Aorta (tissue), 5 donors: ENCODE data around the gene CLIC4. TPM values are rescaled to one million over a fixed set of nuclear protein-coding genes. Genes with fewer than 3 reads are reported as not detected.
A peak's percentile ranks its signal among the peaks of the same experiment; 100 is the strongest.

ENCODE experiments used
- ATAC-seq: fragments of 200-7000 bp; cut with Tn5 transposase; one replicate; pipeline ENCODE4 v1.9.1; 2022; ENCODE audit warnings: moderate library complexity; ENCODE audit not compliant: low FRiP score
- DNase-seq, 2 donors: peaks; one replicate each; pipeline ENCODE4 v3.0.0-alpha.2; 2020
- H3K27ac ChIP-seq, 2 donors: one replicate each; pipeline ENCODE4 v1.5.1; 2013; ENCODE audit warnings: low read length in 2 of 2, mild to moderate bottlenecking in 2 of 2, moderate library complexity in 2 of 2, control low read depth in 1 of 2, inconsistent platforms in 1 of 2, low read depth in 1 of 2
- H3K27me3 ChIP-seq, 2 donors: one replicate each; pipeline ENCODE4 v1.6.1; 2013; ENCODE audit warnings: control low read depth in 1 of 2, low read length in 1 of 2, mild to moderate bottlenecking in 1 of 2, moderate library complexity in 1 of 2; ENCODE audit not compliant: insufficient read depth in 2 of 2, control insufficient read depth in 1 of 2
- H3K36me3 ChIP-seq, 2 donors: one replicate each; pipeline ENCODE4 v1.6.1; 2013; ENCODE audit warnings: control low read depth in 1 of 2, low read length in 1 of 2, mild to moderate bottlenecking in 1 of 2; ENCODE audit not compliant: insufficient read depth in 2 of 2, control insufficient read depth in 1 of 2
- H3K4me1 ChIP-seq, 2 donors: one replicate each; pipeline ENCODE4 v1.6.1; 2013; ENCODE audit warnings: low read length in 2 of 2, control low read depth in 1 of 2, mild to moderate bottlenecking in 1 of 2, moderate library complexity in 1 of 2; ENCODE audit not compliant: insufficient read depth in 2 of 2, control insufficient read depth in 1 of 2
- H3K4me3 ChIP-seq, 2 donors: one replicate each; pipeline ENCODE4 v1.5.1; 2013; ENCODE audit warnings: low read length in 2 of 2, control low read depth in 1 of 2, mild to moderate bottlenecking in 1 of 2
- H3K9me3 ChIP-seq: one replicate; pipeline ENCODE4 v1.6.1; 2013; ENCODE audit warnings: mild to moderate bottlenecking, low read length; ENCODE audit not compliant: control insufficient read depth
- WGBS, 2 donors: extraction: QIAGEN DNeasy Blood & Tissue Kit; methylation state at CpG; one replicate each; pipeline ENCODE4 v1.1.7; 2013; 5-methylcytosine and 5-hydroxymethylcytosine counted together
- intact Hi-C, 2 donors: fragments of 100-400 bp; cut with DNase I; formaldehyde crosslinking; loops; one replicate each; pipeline versions ENCODE4 v1.14.2 to v1.15.0; 2022
- polyA plus RNA-seq, 2 donors: library from polyadenylated mRNA; stranded (reverse); fragments of 200-250 nt; gene quantifications; one replicate each; pipeline ENCODE4 v1.2.3, GENCODE V29; 2013
- total RNA-seq, 2 donors: library from RNA; stranded (reverse); fragmentation: NEBNext Ultra II Directional; extraction: Animal tissue kit (Norgen Biotek cat#: 25700); gene quantifications; one replicate each; pipeline ENCODE4 v1.2.1, GENCODE V29; 2021
- donor health status: healthy with polysubstance abuse.
- donor health status: Bipolar disorder and iron deficiency.
- donor health status: DM: no; HTN: no; CAD: no.
- donor health status: DM: no; HTN: no; CAD: no.
- donor health status: DM: yes; HTN: yes; CAD: no.

CLIC4 gene
- total and polyA plus RNA-seq, 4 donors: 278 to 941 (median 399) TPM

DNA sequence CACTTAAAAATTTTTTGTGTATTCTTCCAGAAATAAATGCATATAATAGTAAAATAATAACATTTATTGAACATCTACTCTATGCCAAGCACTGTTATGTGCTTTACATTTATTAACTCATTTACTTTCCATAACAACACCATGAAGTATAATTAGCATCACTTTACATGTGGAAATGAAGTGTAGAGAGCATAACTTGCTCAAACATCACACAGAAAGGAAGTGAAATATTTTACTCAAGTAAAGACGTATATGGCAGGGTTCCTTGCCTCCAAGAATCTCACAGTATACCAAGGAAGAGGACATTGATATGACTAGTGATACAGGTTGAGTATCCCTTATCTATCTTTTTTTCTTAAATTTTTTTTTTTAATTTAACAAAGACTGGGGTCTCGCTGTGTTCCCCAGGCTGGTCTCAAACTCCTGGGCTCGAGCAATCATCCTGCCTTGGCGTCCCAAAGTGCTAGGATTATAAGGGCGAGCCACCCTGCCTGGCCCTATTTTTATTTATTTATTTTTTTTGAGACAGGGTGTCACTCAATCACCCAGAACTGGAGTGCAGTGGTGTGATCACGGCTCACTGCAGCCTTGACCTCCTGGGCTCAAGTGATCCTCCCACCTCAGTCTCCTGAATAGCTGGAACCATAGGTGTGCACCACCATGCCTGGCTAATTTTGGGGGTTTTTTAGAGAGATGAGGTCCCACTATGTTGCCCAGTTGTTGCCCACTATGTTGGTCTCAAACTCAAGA lies 7.7 kb upstream of the CLIC4 start:
- no peaks in the 10 kb centered on the region for H3K36me3 ChIP-seq
- intact Hi-C loops: no loop called here
- H3K4me1 ChIP-seq: no peaks in the 10 kb centered on the region
- ATAC-seq (no peak), DNase-seq (peak in 1 of 2 donors; percentile 37)
- H3K27me3 ChIP-seq: no peaks in the 10 kb centered on the region
- WGBS, 2 donors: 95% methylated on average over 6 of the region's 6 CpGs
- H3K9me3 ChIP-seq: no peaks in the 10 kb centered on the region
- H3K27ac ChIP-seq: no peak overlapping the region
- H3K4me3 ChIP-seq: no peak overlapping the region

DNA sequence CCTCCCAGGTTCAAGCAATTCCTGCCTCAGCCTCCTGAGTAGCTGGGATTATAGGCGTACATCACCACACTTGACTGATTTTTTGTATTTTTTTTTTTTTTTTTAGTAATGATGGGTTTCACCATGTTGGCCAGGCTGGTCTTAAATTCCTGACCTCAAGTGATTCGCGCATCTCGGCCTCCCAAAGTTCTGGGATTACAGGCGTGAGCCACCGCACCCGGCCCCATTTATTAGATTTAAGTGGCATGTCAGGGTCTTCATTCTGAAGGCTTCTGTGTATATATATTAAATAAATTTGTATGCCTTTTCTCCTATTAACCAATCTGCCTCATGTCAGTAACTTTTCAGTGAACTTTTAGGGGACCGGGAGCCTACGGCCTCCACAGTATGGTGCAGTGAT lies 6.0 kb upstream of the CLIC4 start:
- Histone ChIP-seq H3K27me3 (no peaks in the 10 kb centered on the region), H3K4me3 (no peak overlapping the region), H3K9me3 (no peaks in the 10 kb centered on the region), H3K4me1 (no peaks in the 10 kb centered on the region), H3K27ac (no peak overlapping the region), H3K36me3 (no peaks in the 10 kb centered on the region)
- intact Hi-C loops: no loop called here
- ATAC-seq (no peak), DNase-seq (no peak)
- WGBS, 2 donors: 96 to 97% methylated on average over 9 of the region's 9 CpGs

- ATAC-seq: no peak
- H3K4me1 ChIP-seq: no peaks in the 10 kb centered on the region
- 82 to 84% methylated on average over 9 of the region's 9 CpGs for WGBS, 2 donors
- H3K27ac ChIP-seq: no peak overlapping the region
- H3K36me3 ChIP-seq: no peaks in the 10 kb centered on the region
- H3K4me3 ChIP-seq: no peak overlapping the region
- no peaks in the 10 kb centered on the region for H3K27me3 ChIP-seq
- H3K9me3 ChIP-seq: no peaks in the 10 kb centered on the region
- peak in 1 of 2 donors; percentile 51 for DNase-seq
- intact Hi-C loops: loop anchor here in 1 of 2 donors (5.0 kb wide), 1 partner anchor 55 kb away; no protein-coding TSS in a partner anchor
These were observed 2.9 kb upstream of the CLIC4 start for GRCh38 chr1:24742090-24742938.

DNA sequence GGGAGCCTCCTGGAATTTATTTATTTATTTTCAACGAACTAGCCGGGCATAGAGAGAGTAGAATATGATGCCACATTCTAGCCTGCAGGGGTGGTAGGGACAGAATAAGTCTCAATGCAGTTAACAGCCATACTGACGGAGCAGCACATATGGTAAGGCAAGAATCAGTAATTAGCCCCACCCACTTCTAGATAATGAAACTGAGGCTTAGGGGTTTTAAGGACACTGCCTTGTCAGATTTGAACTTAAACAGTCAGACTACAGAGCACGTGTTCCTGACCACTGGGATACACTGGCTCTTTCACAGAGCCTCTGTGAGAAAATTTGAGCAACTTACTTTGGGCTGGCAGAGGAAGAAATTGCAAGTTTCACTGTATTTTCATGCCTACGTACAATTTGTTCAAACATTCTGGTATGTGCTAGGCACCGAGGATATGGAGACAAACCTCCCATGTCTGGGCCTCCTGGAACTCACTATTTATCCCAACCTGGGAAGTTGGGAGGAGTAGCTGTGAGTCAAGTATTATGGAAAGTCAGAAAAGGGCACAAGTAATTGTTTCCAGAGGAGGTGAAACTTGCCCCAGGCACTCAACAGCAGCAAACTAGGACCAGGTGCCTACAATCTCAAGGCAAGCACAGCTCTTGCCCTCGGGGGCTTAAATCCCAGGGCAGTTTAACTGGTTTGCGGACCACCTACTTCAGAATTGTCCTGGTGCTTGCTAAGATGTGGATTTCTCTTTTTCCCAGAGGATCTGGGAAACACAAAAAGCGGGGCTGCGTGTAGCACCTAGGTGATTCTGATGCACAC lies 1.6 kb upstream of the CLIC4 start:
- H3K9me3 ChIP-seq: no peaks in the 10 kb centered on the region
- H3K27me3 ChIP-seq: no peaks in the 10 kb centered on the region
- peak overlapping the region in 1 of 2 donors; percentile 69 for H3K27ac ChIP-seq
- intact Hi-C loops: loop anchor here in 1 of 2 donors (5.0 kb wide), 1 partner anchor 56 kb away; no protein-coding TSS in a partner anchor
- DNase-seq: peak in 1 of 2 donors; percentile 6
- ATAC-seq: no peak
- 45% methylated on average over 10 of the region's 10 CpGs for WGBS, 2 donors
- no peaks in the 10 kb centered on the region for H3K36me3 ChIP-seq
- H3K4me1 ChIP-seq: no peaks in the 10 kb centered on the region
- H3K4me3 ChIP-seq: no peak overlapping the region

DNA sequence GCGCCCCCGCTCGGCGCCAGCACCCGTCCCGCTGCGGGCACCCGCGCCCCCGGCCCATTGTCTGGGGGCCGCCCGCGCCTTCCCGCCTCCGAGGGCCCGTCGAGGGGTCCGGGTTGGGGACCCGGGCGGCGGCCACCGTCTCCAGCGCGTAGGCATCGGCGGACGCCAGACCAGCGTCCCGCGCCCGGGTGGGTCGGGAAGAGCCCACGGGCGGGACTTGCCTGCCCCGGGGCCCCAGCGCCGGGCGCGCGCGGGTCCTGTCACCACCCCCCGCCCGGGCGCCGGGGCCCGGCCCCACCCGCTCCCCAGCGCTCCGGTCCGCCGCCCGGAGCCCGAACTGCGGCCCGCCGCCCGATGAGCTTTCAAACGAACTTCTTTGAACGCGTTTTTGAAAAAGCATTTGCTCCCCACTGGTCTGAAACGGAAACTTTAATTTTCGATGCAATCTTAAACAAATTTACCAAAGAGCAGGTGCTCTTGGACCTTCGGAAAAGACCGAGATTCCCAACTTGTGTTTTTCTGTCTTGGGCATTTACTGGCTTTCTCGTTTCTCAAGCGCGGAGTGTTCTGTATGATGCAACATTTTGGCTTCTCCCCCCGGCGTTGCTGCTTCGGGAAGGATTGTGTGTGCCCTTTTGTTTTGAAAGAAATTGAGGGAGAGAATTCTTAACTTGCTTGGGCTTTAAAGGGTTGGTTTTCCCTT lies 615 bp downstream of the CLIC4 start:
- Histone ChIP-seq H3K27ac (peak overlapping the region; percentile 81 to 97), H3K9me3 (no peaks in the 10 kb centered on the region), H3K36me3 (no peaks in the 10 kb centered on the region), H3K4me1 (peaks cover 0 to 3% of the 10 kb centered on the region in 2 donors), H3K4me3 (peak overlapping the region; percentile 82 to 98), H3K27me3 (no peaks in the 10 kb centered on the region)
- intact Hi-C loops: loop anchor here (1.0 to 5.0 kb wide), 5 partner anchors 26 to 103 kb away; partner anchors contain the start of gene SRRM1 (in 1 of the 2)
- ATAC-seq (peak; percentile 17), DNase-seq (peak; percentile 77 to 82)
- 0% methylated on average over 44 to 70 of the region's 70 CpGs for WGBS, 2 donors

DNA sequence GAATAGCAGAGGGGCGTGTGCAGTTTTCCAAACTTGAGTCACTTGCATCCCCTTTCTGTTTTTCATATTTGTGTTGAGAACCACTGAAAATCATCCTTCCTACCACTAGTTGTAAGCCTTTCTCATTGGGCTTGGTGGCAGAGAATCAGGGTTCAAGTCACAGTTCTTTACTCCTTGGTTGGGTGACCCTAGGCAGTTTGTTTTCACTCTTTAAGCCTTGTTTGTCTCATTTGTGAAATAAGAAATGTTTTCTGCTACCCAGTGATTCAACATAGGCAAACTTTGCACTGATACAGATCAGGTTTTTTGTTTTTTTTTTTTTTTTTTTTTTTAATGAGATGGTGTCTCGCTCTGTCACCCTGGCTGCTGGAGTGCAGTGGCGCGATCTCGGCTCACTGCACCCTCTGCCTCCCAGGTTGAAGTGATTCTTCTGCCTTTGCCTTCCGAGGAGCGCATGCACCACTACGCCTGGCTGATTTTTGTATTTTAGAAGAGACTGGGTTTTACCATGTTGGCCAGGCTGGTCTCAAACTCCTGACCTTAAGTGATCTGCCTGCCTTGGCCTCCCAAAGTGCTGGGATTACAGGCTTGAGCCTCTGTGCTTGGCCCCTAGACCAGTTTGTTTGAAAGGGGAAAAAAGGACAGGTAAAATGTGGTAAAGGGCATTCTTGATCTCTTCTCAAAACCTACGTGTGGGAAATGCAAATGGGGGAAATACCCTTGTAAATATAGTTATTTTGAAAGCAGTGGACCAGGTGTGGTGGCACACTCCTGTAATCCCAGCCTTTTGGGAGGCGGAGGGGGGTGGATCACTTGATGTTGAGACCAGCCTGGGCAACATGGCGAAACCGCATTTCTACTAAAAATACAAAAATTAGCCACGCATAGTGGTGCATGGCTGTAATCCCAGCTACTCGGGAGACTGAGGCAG lies 3.2 kb downstream of the CLIC4 start:
- 25 to 26% methylated on average over 14 of the region's 14 CpGs for whole genome bisulfite sequencing, 2 donors
- H3K4me1 ChIP-seq: peaks cover 0 to 5% of the 10 kb centered on the region in 2 donors
- intact Hi-C loops: loop anchor here (5.0 kb wide), 1 partner anchor 79 kb away; no protein-coding TSS in a partner anchor
- H3K4me3 ChIP-seq: peak overlapping the region; percentile 63 to 82
- H3K27ac ChIP-seq: peak overlapping the region in 1 of 2 donors; percentile 61
- H3K9me3 ChIP-seq: no peaks in the 10 kb centered on the region
- no peaks in the 10 kb centered on the region for H3K27me3 ChIP-seq
- no peak for DNase-seq
- H3K36me3 ChIP-seq: no peaks in the 10 kb centered on the region
- no peak for ATAC-seq

GRCh38 chr1:24749252-24749651 lies 4.0 kb downstream of the CLIC4 start:
- Histone ChIP-seq H3K27me3 (no peaks in the 10 kb centered on the region), H3K9me3 (no peaks in the 10 kb centered on the region), H3K27ac (peak overlapping the region in 1 of 2 donors; percentile 22), H3K4me1 (peaks cover 0 to 6% of the 10 kb centered on the region in 2 donors), H3K36me3 (no peaks in the 10 kb centered on the region), H3K4me3 (peak overlapping the region in 1 of 2 donors; percentile 82)
- ATAC-seq (no peak), DNase-seq (no peak)
- intact Hi-C loops: loop anchor here (5.0 kb wide), 1 partner anchor 78 kb away; no protein-coding TSS in a partner anchor
- 63 to 67% methylated on average over 1 of the region's 1 CpG for WGBS, 2 donors
